GM12878 (cell line): ENCODE data around the gene SLC35A1. TPM values are rescaled to one million over a fixed set of nuclear protein-coding genes. Genes with fewer than 3 reads are reported as not detected.

Source experiments
- ATAC-seq: fragments of 200-7000 bp; cut with Tn5 transposase; 3 replicates; pipeline ENCODE4 v1.9.1; 2020; ENCODE audit warnings: mild to moderate bottlenecking, moderate library complexity
- BruUV-seq: library from RNA; stranded (reverse); fragments of 400-500 nt; replicated peaks from 2 replicates; lab custom pipeline; 2021; lab: Mats Ljungman, UMichigan
- CTCF ChIA-PET: fragments of 300-600 bp; sonication (Branson Sonifier 250); formaldehyde crosslinking; extraction: SDS; loops from one replicate; lab custom pipeline; 2021; ENCODE audit warnings: inconsistent platforms; lab: Yijun Ruan, JAX
- POLR2A ChIA-PET: fragments of 350-600 bp; formaldehyde crosslinking; extraction: SDS; loops from one replicate; lab custom pipeline; 2021; ENCODE audit warnings: inconsistent platforms; lab: Charles Lee
- RAD21 ChIA-PET: fragments of 300-600 bp; sonication (Branson Sonifier 250); formaldehyde crosslinking; loops from one replicate; lab custom pipeline; 2023; ENCODE audit warnings: antibody characterized with exemption; ENCODE audit not compliant: unreplicated experiment; lab: Charles Lee
- SMC1A ChIA-PET: fragments of 300-600 bp; sonication (Branson Sonifier 250); formaldehyde crosslinking; loops from one replicate; lab custom pipeline; 2023; ENCODE audit not compliant: unreplicated experiment, uncharacterized antibody; lab: Charles Lee
- DNase-seq: peaks from one replicate; pipeline ENCODE4 v3.0.0-alpha.2; 2011; ENCODE audit warnings: low read depth, low spot score
- FAIRE-seq: peaks from 3 replicates; lab custom pipeline; 2011; peaks lifted over from hg19 to GRCh38; lab: Jason Lieb, UNC
- H2AFZ ChIP-seq: 2 replicates; pipeline ENCODE4 v1.6.0; 2011; ENCODE audit warnings: low read depth, low read length, control low read depth; ENCODE audit not compliant: control insufficient read depth
- H3K27ac ChIP-seq: 2 replicates; pipeline ENCODE4 v1.5.1; 2011; ENCODE audit warnings: control low read depth; ENCODE audit not compliant: control insufficient read depth, insufficient read depth
- H3K27me3 ChIP-seq, 2 experiments: replicated peaks in 1 of 2; 2 replicates each; pipeline versions ENCODE4 v1.6.0 to v1.6.1; 2011; ENCODE audit warnings: low read length in 1 of 2; ENCODE audit not compliant: control insufficient read depth in 2 of 2, insufficient read depth in 2 of 2
- H3K36me3 ChIP-seq, 2 experiments: 2 replicates each; pipeline ENCODE4 v1.5.1; 2011; ENCODE audit warnings: low read length in 1 of 2; ENCODE audit not compliant: control insufficient read depth in 2 of 2, insufficient read depth in 2 of 2
- H3K4me1 ChIP-seq: 2 replicates; pipeline ENCODE4 v1.6.1; 2011; ENCODE audit warnings: mild to moderate bottlenecking, low read length, moderate library complexity, mixed read lengths; ENCODE audit not compliant: control insufficient read depth, insufficient read depth
- H3K4me2 ChIP-seq: 2 replicates; pipeline ENCODE4 v1.6.0; 2011; ENCODE audit warnings: control low read depth; ENCODE audit not compliant: control insufficient read depth, insufficient read depth
- H3K4me3 ChIP-seq: fragments of 200-600 bp; sonication (generic); 2 replicates; pipeline ENCODE4 v1.5.1; 2016
- H3K79me2 ChIP-seq: 2 replicates; pipeline ENCODE4 v1.6.0; 2011; ENCODE audit warnings: low read length; ENCODE audit not compliant: control insufficient read depth, insufficient read depth
- H3K9ac ChIP-seq: 2 replicates; pipeline ENCODE4 v1.8.0; 2011; ENCODE audit warnings: low read length, control low read depth, mixed read lengths; ENCODE audit not compliant: control insufficient read depth, insufficient read depth
- H3K9me3 ChIP-seq: replicated peaks from 3 replicates; pipeline ENCODE4 v1.5.1; 2011; ENCODE audit warnings: mild to moderate bottlenecking, low read length; ENCODE audit not compliant: control insufficient read depth, insufficient read depth
- H4K20me1 ChIP-seq: 2 replicates; pipeline ENCODE4 v1.6.0; 2011; ENCODE audit not compliant: control insufficient read depth, insufficient read depth
- BACH1 ChIP-seq: fragments of 450-650 bp; IDR thresholded peaks from 2 replicates; pipeline ENCODE4 v1.6.1; 2017; ENCODE audit warnings: mild to moderate bottlenecking, borderline replicate concordance
- CEBPB ChIP-seq, 2 experiments: fragments of 150-350 bp in 1 of 2; IDR thresholded peaks; 2 replicates each; pipeline ENCODE4 v1.6.1; 2012 to 2014; ENCODE audit warnings: low read depth in 2 of 2, low read length in 2 of 2, borderline replicate concordance in 1 of 2, inconsistent platforms in 1 of 2
- GATAD2B ChIP-seq: fragments of 450-650 bp; conservative IDR thresholded peaks from 2 replicates; pipeline ENCODE4 v1.6.1; 2017; ENCODE audit warnings: low read depth, mild to moderate bottlenecking, moderate library complexity
- HDAC6 ChIP-seq: fragments of 200-600 bp; sonication (generic); IDR thresholded peaks from one replicate; pipeline ENCODE4 v1.8.0; 2017; ENCODE audit warnings: antibody characterized with exemption; ENCODE audit not compliant: unreplicated experiment
- IKZF2 ChIP-seq, 2 experiments: fragments of 450-650 bp; IDR thresholded peaks; 2 replicates each; pipeline ENCODE4 v1.6.1; 2017; ENCODE audit warnings: mild to moderate bottlenecking in 2 of 2, moderate library complexity in 2 of 2
- NBN ChIP-seq: fragments of 450-650 bp; IDR thresholded peaks from 2 replicates; pipeline ENCODE4 v1.6.1; 2016
- PML ChIP-seq: IDR thresholded peaks from 2 replicates; pipeline ENCODE4 v1.6.1; 2012; ENCODE audit warnings: low read length, inconsistent platforms
- POLR2AphosphoS5 ChIP-seq: IDR thresholded peaks from 2 replicates; pipeline ENCODE4 v1.6.1; 2011; ENCODE audit warnings: mild to moderate bottlenecking, low read length, inconsistent platforms
- RAD21 ChIP-seq: IDR thresholded peaks from 2 replicates; pipeline ENCODE4 v1.6.1; 2011; ENCODE audit warnings: mild to moderate bottlenecking, low read depth, low read length, moderate library complexity; ENCODE audit not compliant: insufficient read depth
- RFX5 ChIP-seq: IDR thresholded peaks from 2 replicates; pipeline ENCODE4 v1.6.1; 2011; ENCODE audit warnings: low read depth, low read length, improper control_type of control experiment
- SMAD1 ChIP-seq: fragments of 450-650 bp; IDR thresholded peaks from 2 replicates; pipeline ENCODE4 v1.6.1; 2018; ENCODE audit warnings: mild to moderate bottlenecking, low read depth; ENCODE audit not compliant: partially characterized antibody
- SP1 ChIP-seq: IDR thresholded peaks from one replicate; pipeline ENCODE4 v1.6.1; 2011; ENCODE audit warnings: low read depth, low read length
- TAF1 ChIP-seq: IDR thresholded peaks from 2 replicates; pipeline ENCODE4 v1.6.1; 2011; ENCODE audit warnings: mild to moderate bottlenecking, low read depth, low read length, borderline replicate concordance
- YBX1 ChIP-seq: fragments of 450-650 bp; IDR thresholded peaks from 2 replicates; pipeline ENCODE4 v1.6.1; 2016; ENCODE audit warnings: antibody characterized with exemption
- WGBS: methylation state at CpG from one replicate; pipeline ENCODE4 v1.1.6; 2016; ENCODE audit warnings: low lambda C conversion rate; ENCODE audit not compliant: insufficient replicate concordance, insufficient coverage; ENCODE audit errors: missing lambda C conversion rate; 5-methylcytosine and 5-hydroxymethylcytosine counted together
- in situ Hi-C: fragments of 300-500 bp; cut with MboI; formaldehyde crosslinking; loops from 9 replicates; pipeline ENCODE4 v1.14.3; 2018; ENCODE audit warnings: mixed read lengths
- intact Hi-C: fragments of 100-400 bp; cut with micrococcal nuclease; formaldehyde crosslinking; loops from one replicate; pipeline ENCODE4 v1.14.2; 2022; ENCODE audit not compliant: unreplicated experiment
- polyA plus RNA-seq, 11 experiments: library from polyadenylated mRNA; depleted of rRNA in 4 of 11; unstranded in 6 of 11; stranded (reverse) in 5 of 11; fragments of >200 nt; fragmentation: Nextera tagmentation in 4 of 11; fragmentation: Illumina TruSeq in 1 of 11; extraction: Ambion mirVana in 4 of 11; extraction: Trizol in 1 of 11; gene quantifications; 1 replicate in 1 of 11; 2 replicates in 10 of 11; pipeline versions ENCODE4 v1.2.1 to v1.2.3, GENCODE V29; 2011 to 2016; ENCODE audit warnings: inconsistent platforms in 2 of 11, missing spikeins in 2 of 11, low read depth in 1 of 11
- total RNA-seq, 4 experiments: library from RNA; depleted of rRNA in 3 of 4; stranded (reverse); fragments of >200 nt in 3 of 4; fragmentation: Illumina TruSeq in 1 of 4; extraction: Trizol in 1 of 4; gene quantifications; 2 replicates each; pipeline versions ENCODE4 v1.2.1 to v1.2.3, GENCODE V29; 2013 to 2021
- TF ChIP-seq, protein P1 (sequence below): IDR thresholded peaks from 2 replicates; pipeline ENCODE4 v1.6.1; 2011; ENCODE audit warnings: low read depth, low read length, improper control_type of control experiment, borderline replicate concordance

The SLC35A1 gene
- total and polyA plus RNA-seq, 10 of the 15 experiments (the other 5 are each of a cell fraction or from before 2014, with no cell fraction given) = 7.1 to 28.0 (median 12.4) TPM

DNA sequence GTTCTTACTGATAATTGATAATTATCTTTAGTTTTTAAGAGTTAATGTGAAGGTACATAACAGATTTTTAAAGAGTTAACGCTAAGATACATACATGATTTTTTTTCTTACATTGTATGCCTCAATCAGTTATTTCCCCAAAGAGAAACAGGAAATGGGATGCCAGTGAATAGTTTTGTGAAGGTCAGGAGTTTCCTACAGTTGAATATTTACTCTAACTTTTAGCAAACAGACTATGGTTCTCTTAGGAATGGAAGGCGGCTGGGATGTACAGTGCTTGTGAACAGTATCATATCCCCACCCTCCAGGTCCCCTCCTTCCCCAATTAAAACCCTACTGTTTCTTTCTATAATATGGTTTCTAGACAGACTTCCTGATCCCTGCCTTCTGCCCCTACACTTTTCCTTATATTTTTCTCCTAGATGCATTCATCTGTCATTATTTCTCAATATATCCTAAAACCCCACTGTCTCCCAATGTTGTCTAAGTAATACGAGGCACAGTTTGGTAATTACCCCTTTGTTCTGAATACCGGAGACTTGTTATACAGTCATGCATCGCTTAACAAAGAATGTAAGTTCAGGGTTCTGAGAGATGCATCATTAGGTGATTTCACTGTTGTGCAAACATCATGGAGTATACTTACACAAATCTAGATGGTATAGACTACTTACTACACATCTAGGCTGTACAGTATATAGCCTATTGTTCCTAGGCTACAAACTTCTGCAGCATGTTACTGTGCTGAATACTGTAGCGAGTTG lies 29.2 kb downstream of the SLC35A1 start (continued):
- TF ChIP-seq TAF1 = no peak

DNA sequence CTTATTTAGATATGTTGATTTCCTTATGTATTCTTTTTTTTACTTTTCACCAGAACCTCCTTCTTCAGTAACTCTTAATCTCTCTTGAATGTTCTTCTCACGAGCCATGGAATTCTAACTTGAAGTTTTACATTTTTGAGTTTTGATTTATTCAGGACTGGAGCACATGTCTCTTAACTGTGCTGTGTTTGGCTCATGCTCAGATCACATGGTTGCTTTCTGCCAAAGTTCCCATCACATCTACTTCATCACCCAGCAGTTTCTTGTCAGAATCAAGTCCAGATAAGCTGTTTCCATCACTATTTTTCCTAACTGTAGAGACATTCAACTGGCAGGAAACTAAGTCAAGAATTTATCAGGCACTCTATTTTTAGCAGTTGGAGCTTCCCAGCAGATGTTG lies 31.7 kb downstream of the SLC35A1 start:
- in situ Hi-C loops = no loop called here
- peaks cover 0 to 9% of the 10 kb centered on the region in 2 experiments; a peak in 2 of 4 replicates for H3K36me3 ChIP-seq

More for the DNA sequence above, 31.7 kb downstream of the SLC35A1 start:
- no peak overlapping the region for H2AFZ ChIP-seq
- DNase-seq (no peak), ATAC-seq (no peak), FAIRE-seq (no peak)
- intact Hi-C loops = no loop called here
- H3K79me2 ChIP-seq = no peaks in the 10 kb centered on the region
- TF ChIP-seq IKZF2 (IDR thresholded peaks at IDR 0.05) (no peak), RFX5 (no peak), PML (no peak), POLR2AphosphoS5 (no peak), HDAC6 (no peak), YBX1 (no peak), RAD21 (no peak), NBN (no peak), SMAD1 (no peak), CEBPB (IDR thresholded peaks at IDR 0.05; ENCODE audit: borderline replicate concordance in 1 of 2, low read depth in 2 of 2, low read length in 2 of 2) (no peak), SP1 (no peak), BACH1 (no peak), GATAD2B (no peak)
- TF ChIP-seq, protein P1, sequence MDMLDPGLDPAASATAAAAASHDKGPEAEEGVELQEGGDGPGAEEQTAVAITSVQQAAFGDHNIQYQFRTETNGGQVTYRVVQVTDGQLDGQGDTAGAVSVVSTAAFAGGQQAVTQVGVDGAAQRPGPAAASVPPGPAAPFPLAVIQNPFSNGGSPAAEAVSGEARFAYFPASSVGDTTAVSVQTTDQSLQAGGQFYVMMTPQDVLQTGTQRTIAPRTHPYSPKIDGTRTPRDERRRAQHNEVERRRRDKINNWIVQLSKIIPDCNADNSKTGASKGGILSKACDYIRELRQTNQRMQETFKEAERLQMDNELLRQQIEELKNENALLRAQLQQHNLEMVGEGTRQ = no peak
- CTCF ChIA-PET = interaction anchor here (1.4 kb wide), 1 partner anchor 41 kb away, joined by 3 read pairs; no protein-coding TSS in a partner anchor
- no TSS peak for BruUV-seq
- POLR2A ChIA-PET = interaction anchor here (0.6 to 0.7 kb wide), 3 partner anchors 10 to 258 kb away, joined by 3 to 6 read pairs (median 3); no protein-coding TSS in a partner anchor
- no peaks in the 10 kb centered on the region for H4K20me1 ChIP-seq
- no peak overlapping the region for H3K4me2 ChIP-seq
- SMC1A ChIA-PET = interaction anchor here (0.6 to 1.2 kb wide), 3 partner anchors 10 to 68 kb away, joined by 3 to 5 read pairs (median 3); no protein-coding TSS in a partner anchor
- H3K9ac ChIP-seq = no peak overlapping the region
- RAD21 ChIA-PET = interaction anchor here (1.1 kb wide), 1 partner anchor 23 kb away, joined by 3 read pairs; no protein-coding TSS in a partner anchor
- no peaks in the 10 kb centered on the region for H3K27me3 ChIP-seq
- H3K4me3 ChIP-seq = no peak overlapping the region
- no peaks in the 10 kb centered on the region for H3K4me1 ChIP-seq
- 95% methylated on average over 1 of the region's 1 CpG for WGBS
- no peak overlapping the region for H3K27ac ChIP-seq
- H3K9me3 ChIP-seq = no peaks in the 10 kb centered on the region
